AML-193 (cell line): ENCODE results near the gene CARHSP1.
"Not testable (repeated sequence)": the region's sequence is repeated elsewhere in the genome, so short reads cannot be mapped to it uniquely, and the experiment has no call there.

Experiments
- DNase-seq, 2 experiments: peaks; one replicate each; lab custom pipeline; 2025; lab: John Stamatoyannopoulos, UW

Gene CARHSP1

GRCh38 chr16:8828541-8829165 lies 40.2 kb downstream of the CARHSP1 start:
- DNase-seq = no peak

- no peak for DNase-seq
These were observed 42.4 kb downstream of the CARHSP1 start for GRCh38 chr16:8826278-8826879.

GRCh38 chr16:8822403-8822802 lies 46.4 kb downstream of the CARHSP1 start:
- DNase-seq = no peak

- no peak for DNase-seq
These were observed 49.3 kb downstream of the CARHSP1 start for GRCh38 chr16:8819411-8820034.

GRCh38 chr16:8818504-8819270 lies 50.1 kb downstream of the CARHSP1 start:
- no peak for DNase-seq

GRCh38 chr16:8816967-8817655 lies 51.7 kb downstream of the CARHSP1 start:
- no peak for DNase-seq

GRCh38 chr16:8814095-8814806 lies 54.6 kb downstream of the CARHSP1 start:
- DNase-seq = no peak

- DNase-seq = no peak
These were observed 56.5 kb downstream of the CARHSP1 start for GRCh38 chr16:8812162-8812843.

- no peak for DNase-seq
These were observed 60.0 kb downstream of the CARHSP1 start for GRCh38 chr16:8808613-8809353.

GRCh38 chr16:8808009-8808408 lies 60.8 kb downstream of the CARHSP1 start:
- DNase-seq = no peak

GRCh38 chr16:8807189-8807588 lies 61.6 kb downstream of the CARHSP1 start:
- DNase-seq = no peak

GRCh38 chr16:8806272-8806983 lies 62.4 kb downstream of the CARHSP1 start:
- no peak for DNase-seq

GRCh38 chr16:8804313-8804712 lies 64.5 kb downstream of the CARHSP1 start:
- no peak for DNase-seq

GRCh38 chr16:8803733-8804132 lies 65.1 kb downstream of the CARHSP1 start:
- DNase-seq = not testable (repeated sequence)
